Inflammatory macrophage (primary cell): ENCODE results near the gene GNAT1.
"Not testable (repeated sequence)": the region's sequence is repeated elsewhere in the genome, so short reads cannot be mapped to it uniquely, and the experiment has no call there.

ENCODE experiments used
- DNase-seq, 2 donors: peaks; one replicate each; pipeline ENCODE4 v3.0.0-alpha.2; 2020 to 2022

Gene GNAT1

GRCh38 chr3:50242851-50243542, 51.6 kb downstream of the GNAT1 start:
- DNase-seq, result peak; percentile 93 to 94

GRCh38 chr3:50243543-50243895, 52.1 kb downstream of the GNAT1 start:
- no peak for DNase-seq

DNA sequence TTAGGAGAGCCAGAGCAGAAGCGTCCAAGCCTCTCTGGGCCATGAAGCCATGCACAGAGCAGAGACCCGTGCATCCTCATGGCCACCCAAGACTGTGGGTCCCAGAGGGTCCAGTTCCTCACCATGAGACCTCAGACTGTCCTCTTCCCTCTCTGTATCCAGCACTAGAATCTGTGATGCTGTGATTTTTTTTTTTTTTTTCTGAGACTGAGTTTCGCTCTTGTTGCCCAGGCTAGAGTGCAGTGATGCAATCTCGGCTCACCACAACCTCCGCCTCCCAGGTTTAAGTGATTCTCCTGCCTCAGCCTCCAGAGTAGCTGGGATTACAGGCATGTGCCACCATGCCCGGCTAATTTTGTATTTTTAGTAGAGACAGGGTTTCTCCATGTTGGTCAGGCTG, 53.4 kb downstream of the GNAT1 start:
- not testable (repeated sequence) for DNase-seq

GRCh38 chr3:50245251-50245745, 53.9 kb downstream of the GNAT1 start:
- no peak for DNase-seq

DNA sequence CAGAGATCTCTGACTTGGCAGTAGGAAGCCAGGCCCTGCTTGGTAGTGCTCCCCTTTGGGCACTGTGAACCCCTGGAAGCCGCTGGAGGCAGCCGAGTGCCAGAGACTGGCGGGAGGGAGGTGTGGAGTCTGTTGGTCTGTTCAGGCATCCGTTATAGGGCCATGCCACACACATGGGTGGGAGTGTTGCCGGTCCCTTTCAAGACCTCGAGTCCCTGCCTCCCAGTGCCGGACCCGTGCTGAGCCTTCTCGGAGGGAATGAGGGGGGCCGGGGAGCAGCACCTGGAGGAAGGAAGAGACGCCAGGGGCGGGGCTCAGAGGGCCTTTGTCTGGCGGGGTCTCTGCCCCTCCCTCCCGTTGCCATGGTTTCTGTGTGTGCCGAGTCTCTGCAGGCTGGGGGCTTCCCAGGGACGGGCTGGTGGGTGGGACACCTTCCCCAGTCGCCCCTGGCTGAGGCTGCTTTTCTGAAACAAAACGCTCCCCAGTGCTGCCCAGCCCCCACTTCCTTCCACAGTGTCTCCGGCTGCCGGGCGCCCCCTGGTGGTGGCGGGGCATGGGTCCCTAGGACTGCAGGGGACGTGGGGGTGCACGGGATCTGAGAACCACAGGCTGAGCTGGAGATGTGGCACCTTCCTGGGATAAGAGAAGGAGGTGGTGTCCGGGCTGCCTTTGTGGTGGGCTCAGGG, 54.6 kb downstream of the GNAT1 start:
- peak; percentile 89 to 90 for DNase-seq

GRCh38 chr3:50246517-50246954, 55.1 kb downstream of the GNAT1 start:
- peak; percentile 75 to 90 for DNase-seq
